NCI-H1092 (cell line): ENCODE measurements around the gene CDC20B.

Experiments
- DNase-seq: peaks from one replicate; lab custom pipeline; 2025; lab: John Stamatoyannopoulos, UW

CDC20B gene

GRCh38 chr5:55172937-55173686 lies at the start of gene CDC20B:
Gene CDC20B (minus strand): TSS chr5:55173177. CDS start chr5:55173000, 177 bp downstream.
- DNase-seq = peak; percentile 44

- DNase-seq = no peak
Observed at GRCh38 chr5:55222092-55222984, 49.4 kb upstream of the CDC20B start.

- no peak for DNase-seq
Observed at GRCh38 chr5:55220433-55221185, 47.6 kb upstream of the CDC20B start.

GRCh38 chr5:55219770-55220169 lies 46.8 kb upstream of the CDC20B start:
- DNase-seq = no peak

GRCh38 chr5:55218967-55219366 lies 46.0 kb upstream of the CDC20B start:
- no peak for DNase-seq

GRCh38 chr5:55211184-55211874 lies 38.4 kb upstream of the CDC20B start:
- DNase-seq = no peak

- no peak for DNase-seq
Observed at GRCh38 chr5:55205001-55205400, 32.0 kb upstream of the CDC20B start.

GRCh38 chr5:55191165-55191564 lies 18.2 kb upstream of the CDC20B start:
- no peak for DNase-seq

GRCh38 chr5:55188656-55189540 lies 15.9 kb upstream of the CDC20B start:
- no peak for DNase-seq

GRCh38 chr5:55187370-55187769 lies 14.4 kb upstream of the CDC20B start:
- DNase-seq = no peak

GRCh38 chr5:55180016-55180415 lies 7.0 kb upstream of the CDC20B start:
- DNase-seq = no peak

GRCh38 chr5:55177078-55177477 lies 4.1 kb upstream of the CDC20B start:
- no peak for DNase-seq

- DNase-seq = peak; percentile 23
Observed at GRCh38 chr5:55176176-55176818, 3.3 kb upstream of the CDC20B start.

GRCh38 chr5:55175781-55176175 lies 2.8 kb upstream of the CDC20B start:
- DNase-seq = no peak

- no peak for DNase-seq
Observed at GRCh38 chr5:55173687-55174230, 782 bp upstream of the CDC20B start.

GRCh38 chr5:55172051-55172899 lies 702 bp downstream of the CDC20B start:
- DNase-seq = peak; percentile 59

GRCh38 chr5:55171471-55171870 lies 1.5 kb downstream of the CDC20B start:
- no peak for DNase-seq

- no peak for DNase-seq
Observed at GRCh38 chr5:55162666-55163065, 10.3 kb downstream of the CDC20B start.
